ENCODE results near the gene SLC35F4.

Gene SLC35F4

DNA sequence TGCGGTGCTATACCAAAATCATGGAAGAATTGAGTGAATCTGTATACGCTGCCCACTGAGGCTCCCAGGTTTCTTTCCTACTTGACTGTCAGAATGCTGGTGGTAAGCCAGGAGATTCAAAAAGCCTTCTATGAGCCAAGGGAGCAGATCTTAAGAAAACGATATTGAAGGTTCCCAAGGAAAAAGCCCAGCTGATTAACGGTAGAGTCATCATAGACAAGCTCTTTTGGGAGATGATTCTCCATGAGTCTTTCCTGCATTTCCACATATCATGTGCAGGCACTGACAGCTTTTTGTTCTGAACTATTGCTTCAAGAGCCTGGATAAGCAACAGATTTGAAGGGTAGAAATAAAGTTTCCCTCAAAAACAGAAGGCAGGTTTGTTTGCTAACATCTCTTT is 17.5 kb downstream of the SLC35F4 start:
- no peak for DNase-seq (ENCODE audit: low read depth)

DNA sequence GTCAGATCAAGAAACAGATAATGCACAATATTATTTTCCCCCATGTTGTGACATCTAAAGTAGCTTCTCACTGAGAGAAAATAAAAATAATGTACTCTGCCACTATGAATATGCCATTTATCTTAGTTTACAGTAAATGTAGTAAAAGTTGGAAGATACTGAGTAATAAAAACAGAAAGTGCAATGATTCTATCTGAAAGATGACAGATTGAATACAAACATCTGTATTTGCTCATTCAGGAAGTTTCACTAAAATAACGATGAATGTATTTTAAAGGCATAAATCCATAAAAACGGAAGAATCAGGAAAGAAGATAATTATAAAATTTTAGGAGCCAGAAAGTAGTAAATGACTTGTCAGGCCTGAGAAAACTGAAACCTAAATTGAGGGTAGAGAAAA is 18.2 kb downstream of the SLC35F4 start:
- no peak for DNase-seq (ENCODE audit: low read depth)

DNA sequence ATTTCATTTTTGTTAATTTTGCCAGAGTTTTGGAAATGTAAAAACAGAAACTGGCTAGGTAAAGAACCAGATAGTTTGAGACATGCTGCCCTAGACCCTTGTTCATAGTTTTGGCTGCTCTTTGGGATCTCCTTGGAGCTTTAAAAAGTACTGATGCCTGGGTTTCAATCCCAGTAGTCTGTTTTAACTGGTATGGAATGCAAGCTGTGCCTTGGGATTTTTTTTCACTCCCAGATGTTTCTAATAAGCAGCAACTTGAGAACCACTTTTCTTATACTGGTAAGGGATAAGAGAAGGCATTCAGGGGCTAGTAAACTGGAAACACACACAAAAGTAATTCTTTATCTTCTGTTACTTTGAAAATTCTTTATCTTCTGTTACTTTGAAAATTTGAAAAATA is 18.8 kb downstream of the SLC35F4 start:
- no peak for DNase-seq (ENCODE audit: low read depth)

DNA sequence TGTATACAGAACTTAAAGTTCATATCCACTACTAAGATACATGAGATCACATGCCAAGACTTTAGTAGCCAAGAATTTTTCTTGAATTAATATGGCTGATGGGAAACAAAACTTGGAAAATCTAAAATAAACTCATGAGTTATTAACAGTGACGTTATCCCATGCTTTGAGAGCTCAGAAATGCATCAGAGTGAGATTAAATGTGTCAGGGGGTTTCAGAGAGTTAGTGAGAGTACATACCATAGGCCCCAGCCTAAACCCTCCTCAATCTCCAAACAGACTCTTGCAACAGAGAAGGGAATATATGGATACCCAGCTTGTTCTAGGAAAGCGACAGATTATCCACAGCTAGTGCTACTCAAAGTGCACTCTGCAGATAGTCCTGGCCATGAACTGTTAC is 19.3 kb downstream of the SLC35F4 start:
- DNase-seq (ENCODE audit: low read depth) = no peak

DNA sequence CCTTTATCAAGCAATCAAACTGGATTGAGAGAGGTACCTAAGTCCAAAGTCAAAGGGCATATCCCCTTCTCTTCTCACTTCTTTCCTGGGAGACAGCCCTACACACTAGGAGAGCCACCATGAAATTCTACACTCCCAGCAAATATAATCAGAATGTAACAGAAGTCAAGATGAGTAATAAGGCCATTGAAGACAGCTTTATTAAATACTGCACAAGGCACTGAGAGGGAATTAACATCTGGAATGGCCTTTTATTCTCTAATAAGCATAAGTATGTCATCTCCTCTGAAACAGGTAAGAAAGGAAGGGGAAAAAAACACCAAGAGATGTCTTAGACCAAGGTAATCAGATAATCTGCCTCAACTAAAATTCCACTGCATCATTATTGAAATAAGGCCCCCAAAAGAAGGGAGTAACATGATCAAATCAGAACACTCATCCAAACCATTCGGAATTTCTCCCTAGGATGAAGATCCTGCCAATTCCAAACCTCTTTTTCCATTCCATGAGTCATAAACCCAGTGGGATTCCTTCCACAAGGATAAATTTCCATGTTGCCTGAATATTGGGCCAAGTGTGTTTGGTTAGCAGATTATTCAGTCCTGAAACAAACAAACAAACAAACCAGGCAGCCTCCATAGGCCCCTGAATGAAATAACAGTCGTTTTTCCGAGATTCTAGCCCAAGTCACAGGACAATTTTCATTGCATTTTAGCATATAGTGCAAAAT is 19.9 kb downstream of the SLC35F4 start:
- no peak for DNase-seq (ENCODE audit: low read depth)

DNA sequence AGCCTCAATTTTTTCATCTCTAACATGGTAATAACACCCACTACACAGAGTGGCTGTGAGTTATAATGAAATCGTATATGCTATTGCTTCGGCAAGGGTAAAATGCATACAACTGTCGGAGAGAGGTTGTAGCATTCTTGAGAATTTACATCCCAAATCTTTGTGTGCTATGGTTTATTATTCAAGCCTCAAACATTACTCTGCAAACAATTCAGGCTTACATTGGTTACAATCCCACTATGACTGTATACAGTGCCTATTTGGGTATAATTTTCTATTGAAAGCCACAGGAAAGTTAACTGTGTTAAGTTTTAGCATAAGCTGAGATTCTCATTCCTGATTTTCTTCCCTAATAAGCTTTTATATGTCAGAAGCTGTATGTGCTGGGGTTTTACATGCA is 20.6 kb downstream of the SLC35F4 start:
- DNase-seq (ENCODE audit: low read depth) = no peak

DNA sequence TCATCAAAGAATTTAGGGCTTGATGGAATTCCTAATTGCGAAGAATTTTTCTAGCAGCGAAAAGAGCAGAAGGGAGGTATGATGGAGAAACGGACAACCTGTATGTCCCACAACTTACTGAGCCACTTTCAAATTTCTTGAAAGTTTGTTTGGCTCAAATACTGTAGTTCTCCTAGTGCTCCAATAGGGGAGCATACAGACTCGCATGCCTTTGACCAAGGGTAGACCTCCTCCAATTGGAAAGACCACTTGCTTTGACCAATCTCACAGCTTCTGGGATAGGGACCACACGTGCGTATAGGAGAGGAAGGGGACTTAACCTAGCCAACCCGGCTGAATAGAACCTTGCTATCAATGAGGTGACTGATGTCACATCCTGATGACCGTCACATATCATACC is 28.6 kb downstream of the SLC35F4 start:
- no peak for DNase-seq (ENCODE audit: low read depth)

DNA sequence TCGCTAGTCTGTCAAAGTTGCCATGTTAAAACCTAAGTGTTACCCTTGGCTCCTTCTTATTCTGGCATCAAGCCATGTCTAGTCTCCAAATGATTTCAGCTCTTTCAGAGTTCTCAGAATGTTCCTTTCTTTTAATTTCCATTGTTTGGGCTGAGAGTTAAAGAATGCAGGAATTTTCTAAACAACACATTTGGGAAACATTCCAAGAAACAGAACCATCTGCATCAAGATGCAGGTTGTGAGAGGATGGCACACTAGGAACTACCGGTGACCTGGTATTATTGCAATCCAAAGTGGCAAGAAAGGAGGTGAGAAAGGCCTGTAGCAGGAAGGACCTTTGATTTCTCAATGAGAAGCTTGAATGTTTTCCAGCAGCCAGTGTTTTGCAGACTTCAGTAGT is 30.1 kb downstream of the SLC35F4 start:
- DNase-seq (ENCODE audit: low read depth) = no peak

DNA sequence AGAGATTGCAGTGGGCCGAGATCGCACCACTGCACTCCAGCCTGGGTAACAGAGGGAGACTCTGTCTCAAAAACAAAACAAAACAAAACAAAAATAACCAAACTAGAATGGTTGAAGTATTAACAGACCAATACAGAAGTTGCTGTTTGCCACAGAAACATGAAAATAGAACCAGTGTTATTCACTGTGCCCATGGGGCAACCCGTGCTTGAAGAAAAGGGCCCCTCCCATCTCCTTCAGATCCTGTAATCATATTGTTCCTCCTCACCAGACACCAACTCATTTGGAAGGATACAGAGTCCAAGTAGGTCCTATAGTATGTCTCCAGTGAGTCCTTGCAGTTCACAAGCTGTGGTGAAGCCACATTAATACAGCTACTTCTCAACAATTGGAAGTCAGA is 30.9 kb downstream of the SLC35F4 start:
- no peak for DNase-seq (ENCODE audit: low read depth)

DNA sequence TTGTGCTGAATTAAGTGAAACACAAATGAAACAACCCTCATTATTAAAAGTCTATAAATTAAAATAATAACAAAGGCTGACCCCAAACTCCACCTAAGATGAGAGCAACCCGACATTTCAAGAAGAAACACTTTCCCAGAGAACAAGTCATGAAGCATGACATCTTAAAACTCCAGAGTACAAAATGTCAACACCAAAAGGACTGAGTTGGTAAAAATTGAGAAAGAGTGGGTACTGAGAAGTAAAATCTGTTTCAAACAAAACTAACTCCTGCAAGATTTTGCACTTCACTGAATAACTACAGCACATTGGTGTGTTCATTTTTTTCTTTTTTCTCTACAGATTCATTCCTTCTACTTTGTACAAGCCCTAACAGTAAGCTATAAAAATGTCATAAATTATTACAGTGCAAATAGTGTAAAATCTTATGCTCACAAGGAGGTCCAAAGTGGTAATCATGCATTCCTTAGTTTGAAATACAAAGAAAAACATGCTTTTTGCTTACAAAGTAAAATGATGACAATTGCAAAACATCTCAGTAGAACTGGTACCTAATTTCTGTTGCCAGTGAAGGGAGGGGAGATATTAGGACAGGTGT is 31.8 kb downstream of the SLC35F4 start:
- DNase-seq (ENCODE audit: low read depth) = no peak

DNA sequence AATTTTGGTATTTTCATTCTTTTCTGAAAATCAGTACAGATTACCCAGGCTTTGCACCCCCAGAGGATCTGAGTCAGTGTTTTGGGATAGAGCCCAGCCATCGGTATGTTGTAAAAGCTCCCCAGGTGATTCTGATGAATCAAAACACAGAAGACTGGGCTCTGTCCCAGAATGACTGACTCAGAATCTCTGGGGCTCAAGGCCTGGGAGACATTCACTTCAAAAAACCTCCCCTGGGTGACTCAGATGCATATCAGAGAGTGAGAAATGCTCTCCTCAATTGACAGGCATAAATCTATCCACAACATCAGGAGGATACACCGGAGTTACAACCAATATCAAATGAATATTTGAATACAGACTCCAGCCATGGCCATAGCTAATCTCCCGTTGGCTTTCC is 32.6 kb downstream of the SLC35F4 start:
- peak; percentile 65 for DNase-seq (ENCODE audit: low read depth)

DNA sequence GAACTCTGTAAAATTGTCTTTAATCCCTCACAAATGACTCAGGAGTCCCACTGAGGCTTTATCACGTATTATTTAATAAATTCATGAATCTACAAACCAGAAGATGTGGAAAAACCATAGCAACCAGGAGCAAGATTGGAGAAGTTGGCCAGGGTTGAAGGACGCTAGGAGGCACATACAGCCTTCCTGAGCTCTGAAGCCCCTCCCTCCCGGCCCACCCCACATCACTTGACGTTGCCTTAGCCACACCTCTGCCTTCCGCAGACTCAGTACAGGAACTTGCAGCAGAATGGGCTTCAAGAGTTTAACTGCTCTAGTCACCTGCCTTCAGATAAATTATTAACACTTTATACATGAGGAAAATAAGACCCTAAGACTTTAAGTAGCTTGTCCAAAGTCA is 33.9 kb downstream of the SLC35F4 start:
- no peak for DNase-seq (ENCODE audit: low read depth)

DNA sequence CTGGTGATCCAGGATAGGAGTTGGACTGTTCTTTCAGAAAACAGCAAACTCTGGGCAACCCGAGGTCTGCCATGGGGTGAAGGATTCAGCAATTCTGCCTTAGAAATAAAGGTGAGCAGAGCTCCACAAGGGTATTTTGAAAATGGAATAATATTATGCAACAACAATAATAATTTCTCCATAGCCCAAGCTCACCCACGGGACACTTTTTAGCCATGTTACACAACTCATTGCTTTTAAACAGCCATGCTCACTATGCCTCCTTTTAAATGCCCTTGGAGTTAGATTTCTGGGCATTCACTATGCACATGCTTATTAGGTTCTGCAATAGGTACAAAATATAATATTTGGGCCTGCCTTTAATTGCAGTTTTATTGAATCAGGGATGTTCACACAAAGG is 37.2 kb downstream of the SLC35F4 start:
- DNase-seq (ENCODE audit: low read depth) = no peak

DNA sequence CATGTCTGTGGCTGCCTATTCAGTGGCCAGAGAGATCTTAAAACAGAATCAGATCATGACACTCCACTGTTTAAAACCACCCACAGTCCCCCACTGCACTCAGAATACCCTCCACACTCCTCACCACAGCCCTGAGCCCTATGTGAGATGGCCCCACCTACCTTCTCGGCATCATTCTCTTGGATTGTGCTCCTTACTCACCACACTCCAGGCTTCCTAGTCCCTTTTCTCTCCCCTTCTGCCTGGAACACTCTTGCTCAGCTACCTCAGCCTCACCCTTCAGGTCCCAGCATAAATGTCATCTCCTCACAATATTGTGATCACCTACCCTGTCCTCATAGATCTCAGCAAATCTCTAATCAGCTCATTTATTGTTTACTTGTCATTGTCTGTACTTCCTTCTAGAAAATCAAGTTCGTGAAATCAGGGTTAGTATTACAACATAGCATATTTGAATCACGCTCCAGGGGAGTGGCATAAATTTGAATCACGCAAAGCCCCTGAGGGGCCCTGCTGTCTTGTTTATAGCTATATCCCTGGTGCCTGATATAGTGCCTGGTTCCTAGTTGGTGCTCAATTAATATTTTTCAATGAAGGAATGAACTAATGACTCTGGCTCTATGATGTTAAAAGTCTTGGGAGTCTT is 42.8 kb downstream of the SLC35F4 start:
- DNase-seq (ENCODE audit: low read depth) = no peak

DNA sequence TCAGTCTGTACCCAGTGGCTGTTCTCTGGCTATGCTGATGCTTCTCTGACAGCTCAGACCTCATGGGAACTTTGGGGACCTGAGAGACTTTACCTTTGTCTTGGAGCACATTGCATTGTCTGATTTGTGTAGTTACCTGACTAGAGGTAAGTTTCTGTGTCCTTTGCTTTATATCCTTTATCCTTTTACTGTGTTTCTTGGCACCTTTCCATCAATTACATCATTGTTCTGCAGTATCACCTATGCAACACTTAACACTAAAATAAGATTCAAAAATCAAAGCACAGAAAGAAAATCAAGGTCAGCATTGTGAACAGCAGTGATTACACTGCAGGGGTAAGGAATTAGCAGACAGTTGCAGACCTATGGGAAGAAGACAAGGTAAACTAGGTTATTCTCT is 43.8 kb downstream of the SLC35F4 start:
- DNase-seq (ENCODE audit: low read depth) = no peak

DNA sequence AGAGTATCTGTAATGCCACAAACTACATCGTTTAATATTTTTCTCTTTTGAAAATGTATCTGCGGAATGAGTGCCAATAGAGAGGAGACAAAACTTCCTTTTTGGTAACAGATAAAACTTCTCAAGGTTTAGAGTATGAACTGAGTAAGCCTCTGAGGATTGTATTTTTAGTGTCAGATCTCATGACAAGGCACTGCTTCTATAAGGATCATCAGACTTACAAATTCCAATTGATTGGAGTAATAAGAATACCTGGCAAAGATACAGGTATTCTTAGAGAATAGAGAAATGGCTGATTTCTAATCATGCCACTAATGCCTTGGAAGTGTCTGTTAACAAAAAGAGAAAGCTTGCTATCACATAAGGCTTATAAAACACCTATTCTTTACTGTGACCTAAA is 45.3 kb downstream of the SLC35F4 start:
- no peak for DNase-seq (ENCODE audit: low read depth)

DNA sequence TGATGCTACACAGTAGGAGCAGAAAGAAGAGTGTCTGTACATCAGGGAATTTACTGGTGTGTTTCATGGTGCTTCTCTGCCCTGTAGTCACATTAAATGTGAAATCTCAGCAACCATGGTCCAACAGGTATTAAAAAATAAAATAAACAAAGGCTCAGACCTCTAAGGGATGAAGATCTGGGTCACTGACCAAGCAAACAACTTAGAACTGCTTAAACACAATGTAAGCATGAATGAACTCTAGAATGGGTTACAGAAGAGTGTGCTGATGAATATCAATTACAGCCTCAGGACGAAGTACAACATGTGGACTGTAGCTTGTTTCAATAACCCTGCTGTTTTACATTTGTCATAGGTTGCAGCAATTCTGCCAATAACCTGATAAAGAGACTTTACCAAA is 47.4 kb downstream of the SLC35F4 start:
- DNase-seq (ENCODE audit: low read depth) = no peak

DNA sequence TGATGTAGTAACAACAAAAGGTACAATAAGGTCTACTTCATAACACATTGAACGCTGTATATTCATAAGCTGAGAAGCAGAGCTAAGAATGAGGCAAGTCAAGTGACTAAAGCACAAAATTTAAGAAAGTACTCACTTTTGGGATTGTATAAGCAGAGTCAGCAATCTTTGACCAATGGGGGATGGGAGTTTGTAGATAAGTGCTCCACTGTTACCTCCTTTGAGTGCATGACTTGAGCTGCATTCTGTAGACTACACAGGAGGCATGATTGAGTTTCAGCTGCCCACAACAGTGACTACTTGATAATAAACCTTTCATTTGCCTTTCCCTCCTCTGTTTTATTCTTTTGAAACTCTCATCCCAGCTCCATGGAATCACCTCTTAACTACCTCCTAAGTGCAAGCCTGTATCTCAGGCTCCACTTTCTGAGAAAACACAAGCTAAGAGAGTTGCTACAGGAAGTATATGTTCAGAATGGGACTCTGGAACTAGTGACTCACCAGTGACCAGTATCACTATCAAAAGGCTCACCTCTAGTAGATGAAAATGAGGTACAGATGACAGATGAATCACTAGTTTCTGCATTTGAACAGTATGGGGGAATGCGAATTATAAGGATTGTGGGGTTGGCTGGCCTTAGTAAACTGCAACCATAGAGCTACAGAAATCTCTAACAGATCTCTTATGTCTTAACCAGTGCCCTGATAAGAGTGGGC is 49.2 kb downstream of the SLC35F4 start:
- DNase-seq (ENCODE audit: low read depth) = no peak

DNA sequence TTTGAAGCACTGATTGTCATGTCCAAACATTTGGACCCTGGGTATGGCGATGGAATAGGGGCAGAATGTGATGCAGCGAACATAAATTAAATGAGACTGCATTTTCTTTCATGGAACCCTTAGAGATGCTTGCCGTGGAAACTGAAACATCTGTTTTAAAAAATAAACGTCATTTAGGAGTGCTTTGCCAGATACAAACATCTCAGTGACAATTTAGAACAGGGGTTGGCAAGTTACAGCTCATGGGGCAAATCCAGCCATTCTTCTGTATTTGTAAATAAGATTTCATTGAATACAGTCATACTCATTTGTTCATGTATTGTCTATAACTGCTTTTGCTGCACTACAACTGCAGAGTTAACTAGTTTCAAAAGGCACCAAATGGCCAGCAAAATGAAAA is 51.2 kb downstream of the SLC35F4 start:
- no peak for DNase-seq (ENCODE audit: low read depth)

DNA sequence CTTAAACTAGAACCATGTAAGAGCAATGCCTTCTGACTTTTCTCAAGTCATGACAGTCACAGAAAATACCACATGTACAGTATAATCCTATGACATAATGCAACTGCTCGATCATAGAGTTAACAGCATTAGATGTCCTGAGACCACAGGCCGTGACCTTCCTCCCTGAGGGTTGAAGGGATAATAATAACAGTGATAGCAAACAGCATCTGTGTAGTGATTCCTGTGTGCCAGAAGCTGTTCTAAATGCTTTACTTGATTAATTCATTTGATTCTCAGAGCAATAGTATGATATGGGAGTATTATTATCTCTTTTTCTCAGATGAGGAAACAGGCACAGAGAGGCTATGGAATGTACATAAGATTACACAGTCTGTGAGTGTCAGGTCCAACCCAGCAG is 53.2 kb downstream of the SLC35F4 start:
- DNase-seq (ENCODE audit: low read depth) = no peak

DNA sequence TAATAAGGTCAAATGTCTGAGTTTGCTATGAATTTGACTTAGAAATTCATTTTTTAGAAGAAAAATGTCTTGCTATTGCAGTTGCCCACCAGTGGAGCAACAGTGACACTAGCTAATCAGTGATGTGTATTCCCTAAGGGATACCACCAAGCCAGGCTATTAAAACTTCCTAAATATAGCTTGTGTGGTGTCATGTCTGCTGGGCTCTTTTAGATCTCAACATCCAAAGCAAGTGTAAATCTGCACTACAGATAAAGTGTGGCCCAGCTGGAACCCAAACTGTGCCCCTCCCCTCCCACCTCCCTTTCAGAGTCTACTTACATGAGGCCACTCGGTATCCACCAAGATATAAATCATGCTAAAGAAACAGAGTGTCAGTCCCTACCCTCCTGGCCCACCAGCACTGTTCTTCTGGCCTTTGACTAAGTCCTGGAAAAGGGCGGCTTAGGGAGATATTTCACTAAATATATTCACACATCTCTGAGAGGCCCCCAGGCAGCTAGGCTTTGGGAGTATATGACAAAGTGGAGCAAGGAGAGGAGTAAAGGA is 53.8 kb downstream of the SLC35F4 start:
- DNase-seq (ENCODE audit: low read depth) = no peak

DNA sequence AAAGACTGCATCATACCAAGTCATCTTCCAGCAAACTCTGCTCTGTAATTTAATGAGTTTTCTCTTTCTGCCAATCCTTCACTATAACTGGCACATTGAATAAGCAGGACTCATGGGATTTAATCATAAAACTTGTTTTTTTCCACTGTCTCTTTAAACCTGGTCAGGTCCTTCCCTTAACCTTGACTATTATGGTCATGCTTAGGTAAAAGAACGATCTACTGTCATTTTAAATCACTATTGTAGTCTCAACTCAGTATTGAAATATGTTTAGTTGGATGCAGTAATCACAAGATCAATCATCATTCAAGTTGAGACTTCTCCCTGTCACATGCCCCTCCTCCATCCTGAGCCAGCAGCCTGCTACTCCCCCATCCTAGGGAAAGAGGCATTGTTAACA is 56.1 kb downstream of the SLC35F4 start:
- DNase-seq (ENCODE audit: low read depth) = no peak

DNA sequence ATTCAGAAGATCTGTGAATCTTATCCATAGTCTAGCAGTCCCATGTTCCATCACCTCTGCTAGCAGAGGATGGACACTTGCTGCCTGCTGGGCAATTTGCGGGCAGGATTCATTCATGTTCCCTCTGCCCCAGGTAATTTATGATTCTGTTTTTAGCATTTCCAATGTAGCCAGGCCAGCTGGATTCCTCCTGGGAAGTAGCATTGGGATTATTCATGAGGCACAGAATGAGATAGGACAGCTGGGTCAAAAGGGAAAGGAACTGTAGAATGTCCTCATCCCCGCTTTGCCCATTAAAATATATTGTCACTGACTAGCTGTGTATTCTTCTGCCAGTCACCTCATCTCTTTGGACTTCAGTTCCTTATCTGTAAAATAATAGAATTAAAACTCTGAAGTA is 68.7 kb downstream of the SLC35F4 start:
- DNase-seq (ENCODE audit: low read depth) = no peak
